ENCODE results near the gene PRDM13.
"Not testable (repeated sequence)": the region's sequence is repeated elsewhere in the genome, so short reads cannot be mapped to it uniquely, and the experiment has no call there.

The PRDM13 gene

GRCh38 chr6:99603421-99604165 lies 3.0 kb upstream of the PRDM13 start:
- peak in 1 of 2 donors; percentile 16 for DNase-seq

GRCh38 chr6:99604166-99605073 lies 2.2 kb upstream of the PRDM13 start:
- no peak for DNase-seq

- no peak for DNase-seq
Observed at GRCh38 chr6:99605074-99605734, 1.4 kb upstream of the PRDM13 start.

- no peak for DNase-seq
Observed at GRCh38 chr6:99605911-99606655, 550 bp upstream of the PRDM13 start.

GRCh38 chr6:99607416-99608036 lies 893 bp downstream of the PRDM13 start:
- no peak for DNase-seq

- DNase-seq, result no peak
Observed at GRCh38 chr6:99608059-99608885, 1.6 kb downstream of the PRDM13 start.

- no peak for DNase-seq
Observed at GRCh38 chr6:99608886-99609482, 2.4 kb downstream of the PRDM13 start.

- no peak for DNase-seq
Observed at GRCh38 chr6:99609905-99610489, 3.4 kb downstream of the PRDM13 start.

GRCh38 chr6:99611148-99611547 lies 4.5 kb downstream of the PRDM13 start:
- DNase-seq, result no peak

- no peak for DNase-seq
Observed at GRCh38 chr6:99612551-99613408, 6.1 kb downstream of the PRDM13 start.

- DNase-seq, result peak; percentile 22 to 27
Observed at GRCh38 chr6:99613409-99613704, 6.7 kb downstream of the PRDM13 start.

GRCh38 chr6:99613705-99614429 lies 7.2 kb downstream of the PRDM13 start:
- DNase-seq, result peak in 1 of 2 donors; percentile 21

- DNase-seq, result no peak
Observed at GRCh38 chr6:99614430-99615186, 8.0 kb downstream of the PRDM13 start.

- DNase-seq, result no peak
Observed at GRCh38 chr6:99617131-99617530, 10.5 kb downstream of the PRDM13 start.

- no peak for DNase-seq
Observed at GRCh38 chr6:99618649-99619408, 12.2 kb downstream of the PRDM13 start.

- no peak for DNase-seq
Observed at GRCh38 chr6:99619409-99619762, 12.8 kb downstream of the PRDM13 start.

GRCh38 chr6:99622044-99622443 lies 15.4 kb downstream of the PRDM13 start:
- DNase-seq, result not testable (repeated sequence)

Measured in inflammatory macrophage (primary cell).